COLO829 (cell line): Measurements from ENCODE around the gene PPP2R3A.
A peak's percentile ranks its signal among the peaks of the same experiment; 100 is the strongest.
"Not testable (repeated sequence)": the region's sequence is repeated elsewhere in the genome, so short reads cannot be mapped to it uniquely, and the experiment has no call there.

Experiments used
- DNase-seq: peaks from one replicate; pipeline ENCODE4 v3.0.0; 2012; ENCODE audit warnings: low spot score

The PPP2R3A gene

GRCh38 chr3:136151219-136151618 lies 185.7 kb downstream of the PPP2R3A start:
- DNase-seq = no peak

GRCh38 chr3:136152176-136152843 lies 186.8 kb downstream of the PPP2R3A start:
- DNase-seq = no peak

GRCh38 chr3:136152963-136153362 lies 187.4 kb downstream of the PPP2R3A start:
- no peak for DNase-seq

- peak; percentile 24 for DNase-seq
These were observed 196.0 kb downstream of the PPP2R3A start for GRCh38 chr3:136161516-136161915.

- no peak for DNase-seq
These were observed 196.8 kb downstream of the PPP2R3A start for GRCh38 chr3:136162322-136162721.

GRCh38 chr3:136163607-136164006 lies 198.1 kb downstream of the PPP2R3A start:
- not testable (repeated sequence) for DNase-seq

- DNase-seq = no peak
These were observed 201.0 kb downstream of the PPP2R3A start for GRCh38 chr3:136166507-136166906.

GRCh38 chr3:136168236-136168635 lies 202.7 kb downstream of the PPP2R3A start:
- DNase-seq = not testable (repeated sequence)

GRCh38 chr3:136171097-136171542 lies 205.6 kb downstream of the PPP2R3A start:
- no peak for DNase-seq

GRCh38 chr3:136173939-136174490 lies 208.5 kb downstream of the PPP2R3A start:
- no peak for DNase-seq

GRCh38 chr3:136177876-136178275 lies 212.3 kb downstream of the PPP2R3A start:
- no peak for DNase-seq

GRCh38 chr3:136181741-136182140 lies 216.2 kb downstream of the PPP2R3A start:
- DNase-seq = no peak

- DNase-seq = no peak
These were observed 219.2 kb downstream of the PPP2R3A start for GRCh38 chr3:136184703-136185102.

GRCh38 chr3:136186344-136186743 lies 220.8 kb downstream of the PPP2R3A start:
- DNase-seq = no peak

GRCh38 chr3:136186846-136187245 lies 221.3 kb downstream of the PPP2R3A start:
- no peak for DNase-seq

- DNase-seq = no peak
These were observed 222.3 kb downstream of the PPP2R3A start for GRCh38 chr3:136187868-136188267.

- no peak for DNase-seq
These were observed 223.5 kb downstream of the PPP2R3A start for GRCh38 chr3:136189043-136189442.

GRCh38 chr3:136189859-136190617 lies 224.5 kb downstream of the PPP2R3A start:
- DNase-seq = no peak

- not testable (repeated sequence) for DNase-seq
These were observed 226.7 kb downstream of the PPP2R3A start for GRCh38 chr3:136192195-136192594.

GRCh38 chr3:136192831-136193230 lies 227.3 kb downstream of the PPP2R3A start:
- no peak for DNase-seq

- no peak for DNase-seq
These were observed 227.9 kb downstream of the PPP2R3A start for GRCh38 chr3:136193278-136194054.
